Sigmoid colon (tissue), 4 donors: ENCODE measurements around the gene TPO.

Source experiments
- CTCF ChIP-seq, 4 experiments: fragments of 450-650 bp in 3 of 4; fragments of 200-600 bp in 1 of 4; IDR thresholded peaks; one replicate each; pipeline ENCODE4 v1.5.1; 2016 to 2019; ENCODE audit warnings: antibody characterized with exemption in 4 of 4, mild to moderate bottlenecking in 3 of 4, moderate library complexity in 2 of 4
- POLR2A ChIP-seq, 2 donors: fragments of 450-650 bp; IDR thresholded peaks; one replicate each; pipeline ENCODE4 v1.6.1; 2016; ENCODE audit warnings: antibody characterized with exemption in 2 of 2, mild to moderate bottlenecking in 2 of 2, moderate library complexity in 2 of 2
- POLR2AphosphoS5 ChIP-seq, 4 donors: sonication (generic); formaldehyde crosslinking; IDR thresholded peaks; one replicate each; pipeline ENCODE4 v1.6.1; 2017; ENCODE audit warnings: antibody characterized with exemption in 4 of 4

GRCh38 chr2:1394709-1395408 is 18.4 kb upstream of the TPO start:
- TF ChIP-seq CTCF (IDR thresholded peaks at IDR 0.05): no peak
- no peak for TF ChIP-seq POLR2A (IDR thresholded peaks at IDR 0.05)
- no peak for TF ChIP-seq POLR2AphosphoS5 (IDR thresholded peaks at IDR 0.05)
